GM12891 (cell line): ENCODE results near the gene ZBTB32.

ENCODE experiments used
- POLR2A ChIP-seq: IDR thresholded peaks from 2 replicates; pipeline ENCODE4 v1.6.1; 2011; ENCODE audit warnings: low read depth, low read length, control low read depth
- POU2F2 ChIP-seq: IDR thresholded peaks from 2 replicates; pipeline ENCODE4 v1.6.1; 2011; ENCODE audit warnings: low read depth, mild to moderate bottlenecking, control low read depth, low read length, moderate library complexity

DNA sequence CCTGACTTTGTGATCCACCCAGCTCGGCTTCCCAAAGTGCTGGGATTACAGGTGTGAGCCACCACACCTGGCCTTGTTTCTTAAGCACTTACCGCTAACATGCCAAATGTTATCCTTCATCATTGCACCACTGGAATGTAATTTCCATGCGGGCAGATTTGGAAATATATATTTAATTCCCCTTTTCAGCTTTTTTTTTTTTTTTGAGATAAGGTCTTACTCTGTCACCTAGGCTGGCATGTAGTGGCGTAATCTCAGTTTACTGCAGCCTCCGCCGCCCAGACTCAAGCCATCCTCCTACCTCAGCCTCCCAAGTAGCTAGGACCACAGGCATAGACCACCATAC, 42.4 kb upstream of the ZBTB32 start:
- TF ChIP-seq POLR2A: no peak
- TF ChIP-seq POU2F2: no peak
